Effector memory CD4-positive, alpha-beta T cell (primary cell): Measurements from ENCODE around the gene MXD3.

Experiments used
- DNase-seq, 3 donors: peaks; one replicate each; pipeline ENCODE4 v3.0.0-alpha.2; 2020
- H3K27ac ChIP-seq: 2 replicates; pipeline ENCODE4 v1.7.0; 2013; ENCODE audit warnings: mild to moderate bottlenecking, low read length, moderate library complexity; ENCODE audit not compliant: insufficient read depth, poor library complexity, severe bottlenecking
- H3K27me3 ChIP-seq: replicated peaks from 2 replicates; pipeline ENCODE4 v1.7.0; 2013; ENCODE audit warnings: mild to moderate bottlenecking, low read length; ENCODE audit not compliant: insufficient read depth, control insufficient read depth, poor library complexity, severe bottlenecking
- H3K36me3 ChIP-seq: 2 replicates; pipeline ENCODE4 v1.7.0; 2013; ENCODE audit warnings: mild to moderate bottlenecking, low read length, moderate library complexity; ENCODE audit not compliant: control insufficient read depth, insufficient read depth
- H3K4me1 ChIP-seq: 2 replicates; pipeline ENCODE4 v1.7.0; 2013; ENCODE audit warnings: low read length, mild to moderate bottlenecking; ENCODE audit not compliant: control insufficient read depth, insufficient read depth, poor library complexity, severe bottlenecking
- H3K4me3 ChIP-seq: 2 replicates; pipeline ENCODE4 v1.7.0; 2013; ENCODE audit warnings: low read length, low read depth, mild to moderate bottlenecking; ENCODE audit not compliant: insufficient read depth, poor library complexity, severe bottlenecking
- H3K9me3 ChIP-seq: 2 replicates; pipeline ENCODE4 v1.7.0; 2013; ENCODE audit warnings: mild to moderate bottlenecking, low read length, moderate library complexity; ENCODE audit not compliant: control insufficient read depth

Gene MXD3

GRCh38 chr5:177355162-177355867 lies 43.6 kb upstream of the MXD3 start:
- Histone ChIP-seq H3K4me3 (no peak overlapping the region), H3K27me3 (no peaks in the 10 kb centered on the region), H3K27ac (no peak overlapping the region), H3K4me1 (peaks cover 47% of the 10 kb centered on the region), H3K9me3 (no peaks in the 10 kb centered on the region), H3K36me3 (peaks cover 4% of the 10 kb centered on the region)
- no peak for DNase-seq

GRCh38 chr5:177354711-177355110 lies 43.0 kb upstream of the MXD3 start:
- no peak for DNase-seq
- H3K27ac ChIP-seq = no peak overlapping the region
- no peaks in the 10 kb centered on the region for H3K9me3 ChIP-seq
- H3K4me1 ChIP-seq = peaks cover 47% of the 10 kb centered on the region
- no peaks in the 10 kb centered on the region for H3K27me3 ChIP-seq
- peaks cover 4% of the 10 kb centered on the region for H3K36me3 ChIP-seq
- no peak overlapping the region for H3K4me3 ChIP-seq

DNA sequence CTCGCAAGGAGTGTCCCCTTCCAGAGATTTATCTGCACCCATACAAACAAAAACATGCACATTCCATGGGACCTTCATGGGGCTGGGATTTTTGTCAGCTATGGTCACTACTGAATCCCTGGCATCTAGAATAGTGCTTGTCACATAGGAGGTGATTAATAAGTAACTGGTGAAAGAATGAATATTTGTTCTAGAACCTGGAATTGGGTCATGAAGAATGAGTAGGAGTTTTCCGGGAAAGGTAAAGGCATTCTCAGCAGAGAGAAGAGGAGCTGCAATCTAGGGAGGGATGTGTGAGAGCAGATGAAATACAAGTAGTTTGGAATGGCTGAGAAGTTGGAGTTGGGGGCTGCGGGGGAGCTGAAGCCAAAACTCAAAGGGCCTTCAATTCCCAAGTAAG lies 42.6 kb upstream of the MXD3 start:
- no peaks in the 10 kb centered on the region for H3K9me3 ChIP-seq
- H3K27ac ChIP-seq = no peak overlapping the region
- H3K36me3 ChIP-seq = peaks cover 9% of the 10 kb centered on the region
- H3K4me1 ChIP-seq = peaks cover 44% of the 10 kb centered on the region
- no peak for DNase-seq
- no peaks in the 10 kb centered on the region for H3K27me3 ChIP-seq
- H3K4me3 ChIP-seq = no peak overlapping the region

GRCh38 chr5:177353093-177353492 lies 41.4 kb upstream of the MXD3 start:
- H3K27me3 ChIP-seq = no peaks in the 10 kb centered on the region
- H3K9me3 ChIP-seq = no peaks in the 10 kb centered on the region
- H3K4me3 ChIP-seq = no peak overlapping the region
- H3K4me1 ChIP-seq = peaks cover 35% of the 10 kb centered on the region
- no peak overlapping the region for H3K27ac ChIP-seq
- peaks cover 9% of the 10 kb centered on the region for H3K36me3 ChIP-seq
- no peak for DNase-seq

DNA sequence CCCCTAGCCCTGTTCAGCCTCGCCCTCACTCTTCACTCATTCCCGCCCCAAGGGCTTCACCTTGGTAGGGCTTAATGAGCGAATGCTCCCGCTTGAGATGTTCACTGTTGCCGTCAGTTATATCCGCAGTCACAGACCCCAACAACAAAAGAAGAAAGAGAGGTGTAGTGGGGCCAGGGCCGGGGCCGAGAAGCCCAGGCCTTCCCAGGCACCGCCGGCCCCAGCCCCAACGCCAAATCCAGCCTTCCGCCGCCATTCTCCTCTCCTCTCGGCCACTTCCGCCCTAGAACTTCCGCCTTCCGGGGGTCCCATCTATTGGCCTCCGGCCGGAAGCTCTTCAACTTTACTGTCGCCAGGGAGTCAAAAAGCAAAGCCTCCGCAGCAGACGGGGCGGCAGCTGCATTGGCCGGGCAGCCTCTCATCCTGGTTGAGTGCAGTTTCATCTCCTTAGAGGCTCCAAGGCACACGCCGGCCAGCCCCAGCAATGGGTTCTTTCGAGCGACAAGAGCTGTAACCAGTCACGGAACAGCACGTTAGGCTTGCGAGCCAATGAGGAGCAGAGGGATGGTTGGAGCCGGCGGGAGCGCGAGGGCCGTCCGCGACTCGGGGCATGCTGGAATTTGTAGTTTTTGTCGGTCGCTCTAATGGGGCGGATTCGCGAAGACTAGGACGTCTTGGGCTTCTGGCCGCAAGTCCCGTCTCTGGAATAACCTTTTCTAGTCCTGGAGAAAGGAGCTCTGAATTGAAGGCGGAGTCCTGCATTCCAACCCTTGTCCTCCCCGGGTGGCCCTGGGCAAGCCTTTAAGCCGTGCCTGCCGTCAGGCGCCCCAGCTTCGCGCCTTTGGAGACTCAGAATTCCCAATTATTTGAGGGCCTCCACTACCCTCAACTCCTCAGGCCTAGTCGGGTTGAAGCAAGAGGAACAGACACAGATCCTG lies 40.0 kb upstream of the MXD3 start, which contains the start of gene LMAN2:
Gene LMAN2 (minus strand): TSS at position 277 of the 938 bp plus-strand sequence. CDS start 21 bp downstream, at position 256.
- DNase-seq = peak; percentile 77 to 89 (median 87)
- Histone ChIP-seq H3K36me3 (peaks cover 18% of the 10 kb centered on the region), H3K9me3 (no peaks in the 10 kb centered on the region), H3K27me3 (no peaks in the 10 kb centered on the region), H3K27ac (peak within 1 kb of the TSS; percentile 94), H3K4me3 (peak within 1 kb of the TSS; percentile 79), H3K4me1 (peaks cover 26% of the 10 kb centered on the region)

GRCh38 chr5:177350776-177351391 lies 39.2 kb upstream of the MXD3 start:
- Histone ChIP-seq H3K36me3 (peaks cover 21% of the 10 kb centered on the region), H3K27me3 (no peaks in the 10 kb centered on the region), H3K27ac (peak overlapping the region; percentile 94), H3K9me3 (no peaks in the 10 kb centered on the region), H3K4me3 (peak overlapping the region; percentile 79), H3K4me1 (peaks cover 22% of the 10 kb centered on the region)
- no peak for DNase-seq

DNA sequence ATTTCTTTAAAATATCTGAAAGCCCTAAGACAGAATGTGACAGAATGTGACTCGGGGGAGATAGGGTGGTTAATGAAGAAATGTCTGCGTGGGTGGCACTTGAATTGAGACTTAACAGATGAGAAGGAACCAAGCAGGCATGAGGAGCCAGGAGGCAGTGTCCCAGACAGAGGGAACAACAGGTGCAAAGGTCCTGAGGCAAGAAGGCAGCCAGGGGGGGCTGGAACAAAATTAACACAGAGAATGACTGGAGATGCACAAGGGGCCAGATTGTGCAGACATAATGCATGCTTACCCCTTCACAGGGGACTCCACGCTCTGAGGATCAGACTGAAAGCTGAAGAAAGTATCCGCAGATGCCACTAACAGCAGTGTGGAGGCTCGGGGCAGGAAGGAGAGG lies 38.1 kb upstream of the MXD3 start:
- Histone ChIP-seq H3K27me3 (no peaks in the 10 kb centered on the region), H3K4me1 (peaks cover 22% of the 10 kb centered on the region), H3K36me3 (peaks cover 21% of the 10 kb centered on the region), H3K9me3 (no peaks in the 10 kb centered on the region), H3K4me3 (no peak overlapping the region), H3K27ac (no peak overlapping the region)
- no peak for DNase-seq

- H3K27me3 ChIP-seq = no peaks in the 10 kb centered on the region
- no peak overlapping the region for H3K27ac ChIP-seq
- H3K36me3 ChIP-seq = peaks cover 21% of the 10 kb centered on the region
- H3K4me3 ChIP-seq = no peak overlapping the region
- no peaks in the 10 kb centered on the region for H3K9me3 ChIP-seq
- H3K4me1 ChIP-seq = peaks cover 22% of the 10 kb centered on the region
- DNase-seq = no peak
Observed at GRCh38 chr5:177349362-177349647, 37.6 kb upstream of the MXD3 start.

DNA sequence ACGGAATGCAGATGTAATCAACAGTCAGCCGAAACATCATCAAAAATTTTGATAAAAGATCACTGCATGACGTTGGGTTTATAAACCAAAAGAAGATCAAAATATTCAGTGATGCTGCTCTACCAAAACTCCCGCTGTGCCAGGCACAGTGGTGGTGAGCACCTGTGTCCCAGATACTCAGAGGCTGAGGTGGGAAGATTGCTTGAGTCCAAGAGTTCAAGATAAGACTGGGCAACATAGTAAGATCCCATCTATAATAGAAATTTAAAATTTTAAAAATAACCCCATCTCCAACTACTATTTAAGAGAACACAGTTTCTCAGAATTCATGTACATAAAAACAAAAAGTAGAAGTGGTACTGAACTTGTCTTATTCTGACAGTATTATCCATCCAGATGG lies 36.0 kb upstream of the MXD3 start:
- no peak for DNase-seq
- peaks cover 21% of the 10 kb centered on the region for H3K36me3 ChIP-seq
- no peaks in the 10 kb centered on the region for H3K27me3 ChIP-seq
- H3K9me3 ChIP-seq = no peaks in the 10 kb centered on the region
- no peak overlapping the region for H3K27ac ChIP-seq
- peaks cover 22% of the 10 kb centered on the region for H3K4me1 ChIP-seq
- H3K4me3 ChIP-seq = no peak overlapping the region

GRCh38 chr5:177346820-177347219 lies 35.1 kb upstream of the MXD3 start:
- Histone ChIP-seq H3K27ac (no peak overlapping the region), H3K36me3 (peaks cover 21% of the 10 kb centered on the region), H3K27me3 (no peaks in the 10 kb centered on the region), H3K4me1 (peaks cover 17% of the 10 kb centered on the region), H3K4me3 (no peak overlapping the region), H3K9me3 (no peaks in the 10 kb centered on the region)
- no peak for DNase-seq
